Spleen (tissue), 7 donors: ENCODE data around the gene NTF4.

Experiments used
- POLR2AphosphoS5 ChIP-seq, 3 donors: sonication (generic); formaldehyde crosslinking; IDR thresholded peaks; one replicate each; pipeline ENCODE4 v1.5.1; 2017; ENCODE audit warnings: antibody characterized with exemption in 3 of 3
- TF ChIP-seq, protein P1 (sequence below), 11 experiments: fragments of 200-600 bp in 7 of 11; fragments of 450-650 bp in 4 of 11; sonication (generic) in 4 of 11; IDR thresholded peaks in 8 of 11; conservative IDR thresholded peaks in 3 of 11; 1 replicate in 7 of 11; 2 replicates in 4 of 11; pipeline versions ENCODE4 v1.4.0 to v1.8.0; 2016 to 2021; ENCODE audit warnings: antibody characterized with exemption in 11 of 11, inconsistent platforms in 4 of 11, mild to moderate bottlenecking in 1 of 11
- donor health status: DM: no; HTN: no; CAD: no; lungs with moderate emphysema.
- donor health status: DM: no; HTN: no; CAD: no.
- donor health status: DM: no; HTN: no; CAD: no.

- TF ChIP-seq, protein P1, sequence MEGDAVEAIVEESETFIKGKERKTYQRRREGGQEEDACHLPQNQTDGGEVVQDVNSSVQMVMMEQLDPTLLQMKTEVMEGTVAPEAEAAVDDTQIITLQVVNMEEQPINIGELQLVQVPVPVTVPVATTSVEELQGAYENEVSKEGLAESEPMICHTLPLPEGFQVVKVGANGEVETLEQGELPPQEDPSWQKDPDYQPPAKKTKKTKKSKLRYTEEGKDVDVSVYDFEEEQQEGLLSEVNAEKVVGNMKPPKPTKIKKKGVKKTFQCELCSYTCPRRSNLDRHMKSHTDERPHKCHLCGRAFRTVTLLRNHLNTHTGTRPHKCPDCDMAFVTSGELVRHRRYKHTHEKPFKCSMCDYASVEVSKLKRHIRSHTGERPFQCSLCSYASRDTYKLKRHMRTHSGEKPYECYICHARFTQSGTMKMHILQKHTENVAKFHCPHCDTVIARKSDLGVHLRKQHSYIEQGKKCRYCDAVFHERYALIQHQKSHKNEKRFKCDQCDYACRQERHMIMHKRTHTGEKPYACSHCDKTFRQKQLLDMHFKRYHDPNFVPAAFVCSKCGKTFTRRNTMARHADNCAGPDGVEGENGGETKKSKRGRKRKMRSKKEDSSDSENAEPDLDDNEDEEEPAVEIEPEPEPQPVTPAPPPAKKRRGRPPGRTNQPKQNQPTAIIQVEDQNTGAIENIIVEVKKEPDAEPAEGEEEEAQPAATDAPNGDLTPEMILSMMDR (IDR thresholded peaks at IDR 0.05 in 8 of 11, conservative IDR thresholded peaks at IDR 0.05 in 3 of 11), result no peak
- no peak for TF ChIP-seq POLR2AphosphoS5 (IDR thresholded peaks at IDR 0.05)
Observed at GRCh38 chr19:49081273-49081672, 16.7 kb upstream of the NTF4 start.
